H1 (cell line): ENCODE measurements around the gene GATAD2B. TPM values are rescaled to one million over a fixed set of nuclear protein-coding genes. Genes with fewer than 3 reads are reported as not detected.

Experiments
- CTCF ChIA-PET: fragments of 300-600 bp; sonication (Branson Sonifier 250); formaldehyde crosslinking; loops from one replicate; lab custom pipeline; 2021; ENCODE audit not compliant: partially characterized antibody; lab: Charles Lee
- POLR2A ChIA-PET: fragments of 300-600 bp; sonication (Branson Sonifier 250); formaldehyde crosslinking; loops from one replicate; lab custom pipeline; 2021; ENCODE audit warnings: inconsistent platforms; ENCODE audit not compliant: partially characterized antibody; lab: Charles Lee
- DNase-seq, 2 experiments: peaks; one replicate each; pipeline versions ENCODE4 v3.0.0 to v3.0.0-alpha.2; 2010 to 2022; ENCODE audit warnings: low spot score in 2 of 2, low read depth in 1 of 2, mixed read lengths in 1 of 2
- FAIRE-seq: peaks from 2 replicates; lab custom pipeline; 2011; peaks lifted over from hg19 to GRCh38; lab: Jason Lieb, UNC
- H2AFZ ChIP-seq: 2 replicates; pipeline ENCODE4 v1.8.1; 2012; ENCODE audit warnings: low read length, inconsistent platforms
- H2AK5ac ChIP-seq: 2 replicates; pipeline ENCODE4 v1.6.1; 2013; ENCODE audit warnings: low read depth, low read length
- H2BK120ac ChIP-seq: replicated peaks from 2 replicates; pipeline ENCODE3; 2013; ENCODE audit warnings: low read depth, low read length, inconsistent platforms
- H2BK12ac ChIP-seq: 2 replicates; pipeline ENCODE4 v1.6.1; 2013; ENCODE audit warnings: low read depth, low read length
- H2BK15ac ChIP-seq: 2 replicates; pipeline ENCODE4 v1.6.1; 2013; ENCODE audit warnings: low read length
- H2BK20ac ChIP-seq: 2 replicates; pipeline ENCODE4 v1.6.1; 2013; ENCODE audit warnings: low read length
- H2BK5ac ChIP-seq: 2 replicates; pipeline ENCODE4 v1.6.1; 2013; ENCODE audit warnings: low read depth, low read length
- H3K14ac ChIP-seq: 2 replicates; pipeline ENCODE4 v1.6.1; 2013; ENCODE audit warnings: inconsistent platforms; ENCODE audit not compliant: insufficient read length
- H3K18ac ChIP-seq: 2 replicates; pipeline ENCODE4 v1.6.1; 2013; ENCODE audit warnings: low read length; ENCODE audit errors: extremely low read depth
- H3K23ac ChIP-seq: 2 replicates; pipeline ENCODE4 v1.6.1; 2013; ENCODE audit warnings: inconsistent platforms; ENCODE audit not compliant: insufficient read length
- H3K23me2 ChIP-seq: 2 replicates; pipeline ENCODE4 v1.6.1; 2013; ENCODE audit warnings: low read depth, low read length
- H3K27ac ChIP-seq: 2 replicates; pipeline ENCODE4 v1.6.1; 2011; ENCODE audit warnings: low read depth, low read length, inconsistent platforms
- H3K27me3 ChIP-seq, 4 experiments: replicated peaks in 1 of 4; 1 replicate in 1 of 4; 2 replicates in 3 of 4; pipeline versions ENCODE4 v1.6.1 to v1.8.1; 2011 to 2013; ENCODE audit warnings: low read length in 3 of 4, mild to moderate bottlenecking in 3 of 4, inconsistent platforms in 2 of 4, mixed read lengths in 2 of 4, moderate library complexity in 1 of 4; ENCODE audit not compliant: control insufficient read depth in 3 of 4, insufficient read depth in 3 of 4; ENCODE audit errors: extremely low read depth in 1 of 4
- H3K36me3 ChIP-seq, 4 experiments: 2 replicates each; pipeline versions ENCODE4 v1.6.1 to v1.8.1; 2011 to 2013; ENCODE audit warnings: mild to moderate bottlenecking in 4 of 4, low read length in 3 of 4, moderate library complexity in 2 of 4, control low read depth in 1 of 4, inconsistent platforms in 1 of 4; ENCODE audit not compliant: insufficient read depth in 4 of 4, control insufficient read depth in 2 of 4
- H3K4ac ChIP-seq: replicated peaks from 2 replicates; pipeline ENCODE3; 2013; ENCODE audit warnings: low read length, low read depth, mixed read lengths, inconsistent platforms; ENCODE audit not compliant: insufficient read length
- H3K4me1 ChIP-seq, 4 experiments: replicated peaks in 1 of 4; 1 replicate in 1 of 4; 2 replicates in 3 of 4; pipeline versions ENCODE4 v1.6.1 to v1.8.1; 2011 to 2013; ENCODE audit warnings: low read length in 3 of 4, inconsistent platforms in 2 of 4, mixed read lengths in 1 of 4; ENCODE audit not compliant: insufficient read depth in 4 of 4, control insufficient read depth in 3 of 4
- H3K4me2 ChIP-seq, 2 experiments: 2 replicates each; pipeline versions ENCODE4 v1.6.1 to v1.8.1; 2011 to 2013; ENCODE audit warnings: low read depth in 2 of 2, low read length in 2 of 2, control low read depth in 1 of 2, inconsistent platforms in 1 of 2, mild to moderate bottlenecking in 1 of 2; ENCODE audit not compliant: insufficient read depth in 1 of 2
- H3K4me3 ChIP-seq, 4 experiments: fragments of 200-600, 300-600 bp in 1 of 4; sonication (generic), shearing (Covaris generic), sonication (Bioruptor Twin) in 1 of 4; 2 replicates each; pipeline versions ENCODE4 v1.5.1 to v1.8.1; 2011 to 2016; ENCODE audit warnings: low read length in 4 of 4, low read depth in 3 of 4, control low read depth in 2 of 4, inconsistent platforms in 2 of 4, mild to moderate bottlenecking in 2 of 4, mixed read lengths in 1 of 4, moderate library complexity in 1 of 4; ENCODE audit not compliant: insufficient read depth in 2 of 4; ENCODE audit errors: extremely low read depth in 1 of 4
- H3K56ac ChIP-seq: replicated peaks from 2 replicates; pipeline ENCODE3; 2013; ENCODE audit warnings: low read depth, mild to moderate bottlenecking, mixed read lengths, low read length, inconsistent platforms; ENCODE audit not compliant: insufficient read length
- H3K79me1 ChIP-seq: 2 replicates; pipeline ENCODE4 v1.6.1; 2013; ENCODE audit warnings: low read depth, low read length, control low read depth
- H3K79me2 ChIP-seq, 2 experiments: 2 replicates each; pipeline versions ENCODE4 v1.6.1 to v1.8.1; 2012 to 2013; ENCODE audit warnings: low read length in 2 of 2, mild to moderate bottlenecking in 2 of 2, inconsistent platforms in 1 of 2; ENCODE audit not compliant: insufficient read depth in 2 of 2, control insufficient read depth in 1 of 2
- H3K9ac ChIP-seq, 4 experiments: replicated peaks in 1 of 4; 1 replicate in 1 of 4; 2 replicates in 3 of 4; pipeline versions ENCODE4 v1.6.1 to v1.8.1; 2011 to 2013; ENCODE audit warnings: low read depth in 3 of 4, low read length in 3 of 4, control low read depth in 2 of 4, mild to moderate bottlenecking in 2 of 4, moderate library complexity in 2 of 4, inconsistent platforms in 1 of 4; ENCODE audit errors: extremely low read depth in 1 of 4
- H3K9me3 ChIP-seq, 2 experiments: 2 replicates each; pipeline versions ENCODE4 v1.6.1 to v1.8.1; 2012 to 2013; ENCODE audit warnings: mild to moderate bottlenecking in 2 of 2, moderate library complexity in 2 of 2, control low read depth in 1 of 2, inconsistent platforms in 1 of 2, low read depth in 1 of 2, low read length in 1 of 2, mixed read lengths in 1 of 2; ENCODE audit not compliant: insufficient read depth in 2 of 2
- H4K20me1 ChIP-seq, 2 experiments: replicated peaks in 1 of 2; 2 replicates each; pipeline versions ENCODE3 to v1.8.1; 2011 to 2013; ENCODE audit warnings: inconsistent platforms in 2 of 2, low read length in 2 of 2, mild to moderate bottlenecking in 1 of 2; ENCODE audit not compliant: insufficient read depth in 2 of 2, control insufficient read depth in 1 of 2
- H4K5ac ChIP-seq: 2 replicates; pipeline ENCODE4 v1.6.1; 2013; ENCODE audit warnings: low read length, low read depth, mixed read lengths, inconsistent platforms; ENCODE audit not compliant: insufficient read length
- H4K8ac ChIP-seq: 2 replicates; pipeline ENCODE4 v1.8.0; 2013; ENCODE audit warnings: mild to moderate bottlenecking, moderate library complexity, low read length, inconsistent platforms; ENCODE audit not compliant: insufficient read depth; ENCODE audit errors: extremely low read depth
- H4K91ac ChIP-seq: replicated peaks from 2 replicates; pipeline ENCODE3; 2013; ENCODE audit warnings: low read length, mixed read lengths, inconsistent platforms; ENCODE audit not compliant: insufficient read length
- BCL11A ChIP-seq, 2 experiments: IDR thresholded peaks; one replicate each; pipeline ENCODE4 v1.6.1; 2011; ENCODE audit warnings: low read depth in 2 of 2, low read length in 2 of 2, mild to moderate bottlenecking in 2 of 2
- BRCA1 ChIP-seq: IDR thresholded peaks from 2 replicates; pipeline ENCODE4 v1.6.1; 2012; ENCODE audit warnings: low read depth, low read length, improper control_type of control experiment
- CEBPB ChIP-seq: IDR thresholded peaks from 2 replicates; pipeline ENCODE4 v1.6.1; 2012; ENCODE audit warnings: low read depth, low read length
- EGR1 ChIP-seq: IDR thresholded peaks from 2 replicates; pipeline ENCODE4 v1.6.1; 2011; ENCODE audit warnings: low read depth, low read length, borderline replicate concordance
- EZH2 ChIP-seq: fragments of 200-600 bp; sonication (generic); IDR thresholded peaks from 2 replicates; pipeline ENCODE4 v1.7.1; 2012; ENCODE audit warnings: low read depth, mild to moderate bottlenecking, moderate library complexity, low read length, inconsistent platforms; ENCODE audit not compliant: severe bottlenecking
- JUND ChIP-seq: IDR thresholded peaks from 2 replicates; pipeline ENCODE4 v1.6.1; 2011; ENCODE audit warnings: mild to moderate bottlenecking, improper control_type of control experiment, low read length
- KDM5A ChIP-seq: fragments of 200-600 bp; IDR thresholded peaks from 2 replicates; pipeline ENCODE4 v1.7.1; 2012; ENCODE audit warnings: mild to moderate bottlenecking, low read length, inconsistent platforms, mixed read lengths
- MAFK ChIP-seq: IDR thresholded peaks from 2 replicates; pipeline ENCODE4 v1.6.1; 2012; ENCODE audit warnings: low read depth, mild to moderate bottlenecking, improper control_type of control experiment, low read length
- SAP30 ChIP-seq: fragments of 300-600 bp; sonication (generic); IDR thresholded peaks from 2 replicates; pipeline ENCODE4 v1.7.1; 2012; ENCODE audit warnings: low read length, moderate library complexity, mild to moderate bottlenecking, inconsistent platforms; ENCODE audit not compliant: insufficient read depth, insufficient replicate concordance
- SIX5 ChIP-seq: IDR thresholded peaks from 2 replicates; pipeline ENCODE4 v1.6.1; 2011; ENCODE audit warnings: mild to moderate bottlenecking, low read depth, low read length
- SP1 ChIP-seq: IDR thresholded peaks from 2 replicates; pipeline ENCODE4 v1.6.1; 2011; ENCODE audit warnings: low read depth, low read length
- SP4 ChIP-seq: IDR thresholded peaks from 2 replicates; pipeline ENCODE4 v1.6.1; 2012; ENCODE audit warnings: low read length, inconsistent platforms
- WGBS, 2 experiments: shearing (Covaris generic) in 1 of 2; methylation state at CpG; one replicate each; pipeline versions ENCODE4 v1.1.6 to v1.1.7; 2013 to 2015; ENCODE audit warnings: low lambda C conversion rate in 2 of 2, mixed read lengths in 2 of 2, inconsistent platforms in 1 of 2, low coverage in 1 of 2, missing lambda C conversion rate in 1 of 2; ENCODE audit not compliant: insufficient replicate concordance in 2 of 2, insufficient coverage in 1 of 2, insufficient read length in 1 of 2; ENCODE audit errors: extremely low coverage in 1 of 2, missing lambda C conversion rate in 1 of 2; 5-methylcytosine and 5-hydroxymethylcytosine counted together
- polyA plus RNA-seq, 7 experiments: library from polyadenylated mRNA; depleted of rRNA in 3 of 7; stranded (reverse) in 5 of 7; unstranded in 2 of 7; fragments of >200 nt in 5 of 7; fragments of 200-250 nt in 2 of 7; gene quantifications; 1 replicate in 5 of 7; 2 replicates in 1 of 7; 4 replicates in 1 of 7; pipeline versions ENCODE4 v1.2.1 to v1.2.3, GENCODE V29; 2011 to 2013; ENCODE audit warnings: missing spikeins in 2 of 7, mixed read lengths in 2 of 7
- total RNA-seq: library from RNA; stranded (reverse); fragmentation: NEBNext Ultra II Directional; extraction: Animal tissue kit (Norgen Biotek cat#: 25700); gene quantifications from 2 replicates; pipeline ENCODE4 v1.2.1, GENCODE V29; 2021
- TF ChIP-seq, protein P1 (sequence below), 3 experiments: IDR thresholded peaks; 1 replicate in 2 of 3; 2 replicates in 1 of 3; pipeline versions ENCODE4 v1.5.1 to v1.6.1; 2011; ENCODE audit warnings: low read length in 3 of 3, mild to moderate bottlenecking in 3 of 3, inconsistent platforms in 2 of 3, low read depth in 1 of 3, moderate library complexity in 1 of 3; ENCODE audit not compliant: insufficient read depth in 1 of 3; ENCODE audit errors: control extremely low read depth in 1 of 3

The GATAD2B gene
- total and polyA plus RNA-seq, 2 of the 8 experiments (the other 6 are each of a cell fraction or from before 2014, with no cell fraction given): 8.4 to 39.1 TPM

DNA sequence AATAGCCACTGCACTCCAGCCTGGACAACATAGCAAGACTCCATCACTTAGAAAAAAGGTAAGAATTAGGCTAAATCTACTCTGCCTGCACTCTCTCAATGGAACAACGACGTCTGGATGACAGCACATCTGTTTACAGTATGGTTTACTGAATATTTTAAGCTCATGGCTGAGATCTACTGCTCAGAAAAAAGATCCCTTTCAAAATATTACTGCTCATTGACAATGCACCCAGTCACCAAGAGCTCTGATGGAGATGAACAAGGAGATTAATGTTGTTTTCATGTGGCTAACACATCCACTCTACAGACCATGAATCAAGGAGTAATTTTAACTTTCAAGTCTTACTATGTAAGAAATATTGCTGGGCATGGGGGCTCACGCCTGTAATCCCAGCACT, 89.6 kb downstream of the GATAD2B start:
- Histone ChIP-seq H4K20me1 (peaks cover 0 to 2% of the 10 kb centered on the region in 2 experiments), H2BK5ac (no peak overlapping the region), H3K4me2 (no peak overlapping the region), H4K8ac (no peak overlapping the region), H3K27ac (no peak overlapping the region), H3K4me1 (no peaks in the 10 kb centered on the region), H3K14ac (no peak overlapping the region), H3K9ac (no peak overlapping the region), H2AK5ac (no peak overlapping the region), H2BK120ac (no peak overlapping the region), H3K36me3 (no peaks in the 10 kb centered on the region; a peak in 2 of 8 replicates), H2BK20ac (no peak overlapping the region), H2BK15ac (no peak overlapping the region), H3K23ac (no peak overlapping the region), H3K18ac (no peak overlapping the region), H3K27me3 (no peaks in the 10 kb centered on the region), H3K79me2 (peaks cover 0 to 35% of the 10 kb centered on the region in 2 experiments; a peak in 2 of 4 replicates), H3K9me3 (no peaks in the 10 kb centered on the region), H2AFZ (no peak overlapping the region), H3K56ac (no peak overlapping the region), H4K5ac (no peak overlapping the region), H3K23me2 (no peaks in the 10 kb centered on the region), H3K79me1 (no peaks in the 10 kb centered on the region), H3K4ac (no peak overlapping the region), H3K4me3 (no peak overlapping the region), H4K91ac (no peak overlapping the region), H2BK12ac (no peak overlapping the region)
- ChIA-PET CTCF (interaction anchor here (1.1 to 2.4 kb wide), 2 partner anchors 35 to 154 kb away, joined by 3 to 6 read pairs; no protein-coding TSS in a partner anchor), POLR2A (interaction anchor here (1.3 to 1.4 kb wide), 2 partner anchors 91 to 157 kb away, joined by 5 to 6 read pairs; no protein-coding TSS in a partner anchor)
- 89% methylated on average over 3 of the region's 3 CpGs; no CpG with 5 or more reads in 1 of the 2 experiments for WGBS, 2 experiments
- DNase-seq: no peak
- FAIRE-seq: no peak
- no peak for TF ChIP-seq KDM5A
- TF ChIP-seq JUND: no peak
- no peak for TF ChIP-seq SAP30
- no peak for TF ChIP-seq MAFK
- no peak for TF ChIP-seq SP1
- TF ChIP-seq EGR1: no peak
- no peak for TF ChIP-seq CEBPB
- TF ChIP-seq SIX5: no peak
- no peak for TF ChIP-seq BCL11A (IDR thresholded peaks at IDR 0.05; ENCODE audit: low read depth in 2 of 2, low read length in 2 of 2)
- TF ChIP-seq BRCA1: no peak
- TF ChIP-seq SP4: no peak
- TF ChIP-seq, protein P1, sequence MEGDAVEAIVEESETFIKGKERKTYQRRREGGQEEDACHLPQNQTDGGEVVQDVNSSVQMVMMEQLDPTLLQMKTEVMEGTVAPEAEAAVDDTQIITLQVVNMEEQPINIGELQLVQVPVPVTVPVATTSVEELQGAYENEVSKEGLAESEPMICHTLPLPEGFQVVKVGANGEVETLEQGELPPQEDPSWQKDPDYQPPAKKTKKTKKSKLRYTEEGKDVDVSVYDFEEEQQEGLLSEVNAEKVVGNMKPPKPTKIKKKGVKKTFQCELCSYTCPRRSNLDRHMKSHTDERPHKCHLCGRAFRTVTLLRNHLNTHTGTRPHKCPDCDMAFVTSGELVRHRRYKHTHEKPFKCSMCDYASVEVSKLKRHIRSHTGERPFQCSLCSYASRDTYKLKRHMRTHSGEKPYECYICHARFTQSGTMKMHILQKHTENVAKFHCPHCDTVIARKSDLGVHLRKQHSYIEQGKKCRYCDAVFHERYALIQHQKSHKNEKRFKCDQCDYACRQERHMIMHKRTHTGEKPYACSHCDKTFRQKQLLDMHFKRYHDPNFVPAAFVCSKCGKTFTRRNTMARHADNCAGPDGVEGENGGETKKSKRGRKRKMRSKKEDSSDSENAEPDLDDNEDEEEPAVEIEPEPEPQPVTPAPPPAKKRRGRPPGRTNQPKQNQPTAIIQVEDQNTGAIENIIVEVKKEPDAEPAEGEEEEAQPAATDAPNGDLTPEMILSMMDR (IDR thresholded peaks at IDR 0.05; ENCODE audit: control extremely low read depth in 1 of 3, insufficient read depth in 1 of 3, low read depth in 1 of 3, low read length in 3 of 3): no peak
- no peak for TF ChIP-seq EZH2
